AG09309 (cell line): Measurements from ENCODE around the gene KLF5.

Experiments used
- DNase-seq: peaks from one replicate; pipeline ENCODE4 v3.0.0-alpha.2; 2010; ENCODE audit warnings: low read depth
- H3K4me3 ChIP-seq: 2 replicates; pipeline ENCODE4 v1.5.1; 2011; ENCODE audit warnings: mild to moderate bottlenecking, low read depth, low read length, moderate library complexity; ENCODE audit not compliant: control insufficient read depth
- CTCF ChIP-seq: IDR thresholded peaks from 2 replicates; pipeline ENCODE4 v1.5.1; 2011; ENCODE audit warnings: mild to moderate bottlenecking, low read depth, low read length, inconsistent platforms; ENCODE audit not compliant: insufficient read depth, control insufficient read depth; ENCODE audit errors: missing control alignments

Gene KLF5

GRCh38 chr13:73081256-73081915 lies 22.6 kb downstream of the KLF5 start:
- H3K4me3 ChIP-seq, result no peak overlapping the region
- no peak for DNase-seq
- TF ChIP-seq CTCF, result no peak

GRCh38 chr13:73082471-73082870 lies 23.7 kb downstream of the KLF5 start:
- no peak for DNase-seq
- TF ChIP-seq CTCF, result no peak
- H3K4me3 ChIP-seq, result no peak overlapping the region

DNA sequence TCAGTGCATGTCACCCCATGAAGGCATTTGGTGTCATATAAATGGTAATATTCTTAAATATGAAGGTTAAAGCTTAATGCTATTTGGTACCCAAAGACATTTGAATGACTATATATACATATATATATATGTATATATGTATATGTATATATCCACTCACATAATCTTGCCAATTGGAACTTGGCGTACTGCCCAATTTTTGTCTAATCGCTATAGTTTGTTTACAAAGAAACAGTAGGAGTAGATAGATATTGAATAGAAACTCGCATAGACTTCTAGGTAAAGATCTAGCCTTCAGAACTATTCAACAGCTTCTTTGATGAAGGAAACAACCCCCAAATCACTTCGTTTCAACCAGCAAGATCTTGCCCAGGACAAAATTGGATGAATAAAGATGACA lies 24.1 kb downstream of the KLF5 start:
- no peak for TF ChIP-seq CTCF
- DNase-seq, result no peak
- H3K4me3 ChIP-seq, result no peak overlapping the region

GRCh38 chr13:73088332-73088935 lies 29.6 kb downstream of the KLF5 start:
- DNase-seq, result no peak
- no peak overlapping the region for H3K4me3 ChIP-seq
- no peak for TF ChIP-seq CTCF

DNA sequence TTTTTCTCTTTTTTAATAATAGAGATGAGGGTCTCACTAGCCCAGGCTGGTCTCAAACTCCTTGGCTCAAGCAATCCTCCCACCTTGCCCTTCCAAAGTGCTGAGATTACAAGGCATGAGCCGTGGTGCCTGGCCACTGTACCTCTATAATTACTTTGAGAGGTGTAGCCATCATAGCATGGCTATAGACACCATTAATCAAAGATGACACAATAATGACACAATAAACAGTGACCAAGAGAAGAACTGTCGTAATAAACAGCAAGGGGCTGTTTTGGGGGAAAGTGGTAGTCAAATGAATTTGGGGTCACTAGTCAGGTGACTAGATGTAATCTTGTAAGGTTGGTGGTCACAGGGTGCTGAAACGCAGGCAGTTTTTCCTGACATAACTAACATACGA lies 30.4 kb downstream of the KLF5 start:
- no peak for TF ChIP-seq CTCF
- no peak for DNase-seq
- no peak overlapping the region for H3K4me3 ChIP-seq

DNA sequence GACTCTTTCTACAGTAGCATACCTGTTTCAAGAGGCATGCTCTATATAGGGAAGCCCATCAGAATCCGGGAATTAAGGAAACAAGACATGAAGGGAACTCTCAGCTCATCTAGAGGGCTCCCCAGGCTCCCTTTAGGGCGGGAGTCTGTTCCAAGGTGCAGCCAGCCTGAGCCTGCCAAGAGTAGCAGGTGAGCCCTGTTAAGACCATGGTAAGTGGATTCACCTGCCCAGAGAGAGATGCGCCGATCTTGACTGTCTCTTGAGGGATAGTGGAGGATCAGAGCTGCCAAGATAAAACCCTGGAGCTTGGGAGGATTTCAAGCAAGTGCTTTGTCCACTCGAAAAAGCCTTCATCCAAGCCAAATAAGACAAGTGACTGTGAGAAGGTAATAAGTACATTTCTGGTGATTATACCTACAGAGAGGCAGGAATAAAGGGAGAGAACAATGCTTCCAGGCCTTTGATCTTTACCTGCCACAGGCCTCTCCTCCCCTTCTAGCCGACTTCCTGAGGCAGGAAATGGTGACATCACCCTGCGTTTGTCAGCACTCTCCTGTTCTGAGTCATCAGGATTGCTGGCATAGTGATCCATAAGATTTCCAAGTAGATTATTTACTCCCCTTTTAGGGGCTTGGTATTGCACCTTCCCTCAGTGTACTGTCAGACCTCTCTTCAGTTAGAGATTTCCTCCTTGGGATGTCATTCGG lies 31.5 kb downstream of the KLF5 start:
- no peak for TF ChIP-seq CTCF
- peak; percentile 46 for DNase-seq
- no peak overlapping the region for H3K4me3 ChIP-seq

DNA sequence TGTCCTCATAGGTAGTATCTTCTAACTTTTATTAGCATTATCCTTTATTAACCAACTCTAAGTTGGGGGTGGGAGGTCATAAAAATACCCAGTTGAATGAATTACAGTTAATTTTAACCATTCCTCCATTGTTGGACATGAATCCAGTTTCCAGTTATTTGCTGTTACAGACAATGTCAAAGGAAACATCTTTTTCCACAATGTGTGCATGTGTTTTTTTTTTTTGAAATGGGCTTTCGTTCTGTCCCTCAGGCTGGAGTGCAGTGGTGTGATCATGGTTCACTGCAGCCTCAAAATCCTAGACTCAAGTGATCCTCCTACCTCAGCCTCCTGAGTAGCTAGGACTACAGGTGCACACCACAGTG lies 32.0 kb downstream of the KLF5 start:
- no peak overlapping the region for H3K4me3 ChIP-seq
- no peak for DNase-seq
- TF ChIP-seq CTCF, result no peak
